HEK293T (cell line): Measurements from ENCODE around the gene GPD2.

Source experiments
- CTCF ChIA-PET: fragments of 350-600 bp; formaldehyde crosslinking; extraction: SDS; loops from one replicate; lab custom pipeline; 2021; ENCODE audit warnings: antibody characterized with exemption, inconsistent platforms; lab: Yijun Ruan, JAX
- POLR2A ChIA-PET: fragments of 350-600 bp; formaldehyde crosslinking; extraction: SDS; loops from one replicate; lab custom pipeline; 2020; ENCODE audit warnings: antibody characterized with exemption, inconsistent platforms; lab: Yijun Ruan, JAX
- DNase-seq: peaks from one replicate; pipeline ENCODE4 v3.0.0; 2012; ENCODE audit warnings: mixed read lengths; ENCODE audit errors: extremely low spot score
- ARNT ChIP-seq: fragments of 450-650 bp; IDR thresholded peaks from 2 replicates; pipeline ENCODE4 v1.6.1; 2017; ENCODE audit warnings: mild to moderate bottlenecking
- BHLHE40 ChIP-seq: fragments of 450-650 bp; IDR thresholded peaks from 2 replicates; pipeline ENCODE4 v1.6.1; 2016; ENCODE audit warnings: mild to moderate bottlenecking, moderate library complexity, borderline replicate concordance
- CTBP1 ChIP-seq: fragments of 450-650 bp; IDR thresholded peaks from 2 replicates; pipeline ENCODE4 v1.6.1; 2016; ENCODE audit warnings: borderline replicate concordance
- ELF4 ChIP-seq: fragments of 450-650 bp; IDR thresholded peaks from 2 replicates; pipeline ENCODE4 v1.6.1; 2017; ENCODE audit warnings: antibody characterized with exemption
- FOXA1 ChIP-seq: fragments of 450-650 bp; IDR thresholded peaks from 2 replicates; pipeline ENCODE4 v1.6.1; 2016; ENCODE audit warnings: mild to moderate bottlenecking
- FOXK2 ChIP-seq: fragments of 450-650 bp; IDR thresholded peaks from 2 replicates; pipeline ENCODE4 v1.6.1; 2016; ENCODE audit warnings: mild to moderate bottlenecking
- FOXM1 ChIP-seq: fragments of 450-650 bp; IDR thresholded peaks from 2 replicates; pipeline ENCODE4 v1.6.1; 2017; ENCODE audit warnings: mild to moderate bottlenecking, borderline replicate concordance
- HDGF ChIP-seq: fragments of 450-650 bp; IDR thresholded peaks from 2 replicates; pipeline ENCODE4 v1.6.1; 2017; ENCODE audit warnings: antibody characterized with exemption, borderline replicate concordance
- L3MBTL2 ChIP-seq: fragments of 450-650 bp; conservative IDR thresholded peaks from 2 replicates; pipeline ENCODE4 v1.6.1; 2016; ENCODE audit warnings: mild to moderate bottlenecking
- LEF1 ChIP-seq: fragments of 450-650 bp; IDR thresholded peaks from 2 replicates; pipeline ENCODE4 v1.6.1; 2017; ENCODE audit warnings: mild to moderate bottlenecking, borderline replicate concordance
- NFRKB ChIP-seq: fragments of 450-650 bp; IDR thresholded peaks from 2 replicates; pipeline ENCODE4 v1.6.1; 2016; ENCODE audit warnings: mild to moderate bottlenecking, moderate library complexity
- SP1 ChIP-seq: fragments of 450-650 bp; IDR thresholded peaks from 2 replicates; pipeline ENCODE4 v1.6.1; 2017
- SUZ12 ChIP-seq: fragments of 450-650 bp; IDR thresholded peaks from 2 replicates; pipeline ENCODE4 v1.6.1; 2016; ENCODE audit warnings: mild to moderate bottlenecking
- TARDBP ChIP-seq: fragments of 450-650 bp; IDR thresholded peaks from 2 replicates; pipeline ENCODE4 v1.6.1; 2016
- ZNF384 ChIP-seq: fragments of 450-650 bp; IDR thresholded peaks from 2 replicates; pipeline ENCODE4 v1.6.1; 2016
- TF ChIP-seq, protein P1 (sequence below): fragments of 450-650 bp; IDR thresholded peaks from 2 replicates; pipeline ENCODE4 v1.6.1; 2016

The GPD2 gene

DNA sequence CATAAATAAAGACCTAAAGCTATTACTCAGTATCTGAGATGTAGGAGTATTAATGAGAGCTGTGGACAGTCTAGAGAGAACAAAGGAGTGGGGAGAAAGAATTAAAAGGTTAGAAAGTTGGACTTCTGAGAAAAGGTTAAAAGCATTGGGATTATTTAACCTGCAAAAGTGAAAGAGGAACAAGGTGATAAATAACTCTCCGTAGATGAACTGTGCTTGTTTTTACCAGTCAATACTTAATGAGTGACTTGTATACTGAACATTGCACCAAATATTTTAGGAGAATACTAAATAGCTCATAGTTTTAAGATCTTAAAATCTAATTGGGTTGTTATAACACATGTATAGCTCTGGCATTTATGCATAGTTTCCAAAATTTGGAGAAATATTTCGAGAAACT is 137.5 kb downstream of the GPD2 start:
- no peak for DNase-seq
- POLR2A ChIA-PET, result no interaction called here
- CTCF ChIA-PET, result interaction anchor here (0.6 kb wide), 1 partner anchor 1204 kb away, joined by 4 read pairs; no protein-coding TSS in a partner anchor

GRCh38 chr2:156574112-156574511 is 137.9 kb downstream of the GPD2 start:
- CTCF ChIA-PET, result interaction anchor here (0.6 kb wide), 1 partner anchor 1204 kb away, joined by 4 read pairs; no protein-coding TSS in a partner anchor
- DNase-seq, result no peak
- TF ChIP-seq CTBP1, result no peak
- no peak for TF ChIP-seq ZNF384
- no peak for TF ChIP-seq BHLHE40
- no peak for TF ChIP-seq FOXM1
- no peak for TF ChIP-seq FOXA1
- TF ChIP-seq ELF4, result no peak
- TF ChIP-seq L3MBTL2, result no peak
- no peak for TF ChIP-seq SUZ12
- TF ChIP-seq FOXK2, result no peak
- TF ChIP-seq LEF1, result no peak
- TF ChIP-seq, protein P1, sequence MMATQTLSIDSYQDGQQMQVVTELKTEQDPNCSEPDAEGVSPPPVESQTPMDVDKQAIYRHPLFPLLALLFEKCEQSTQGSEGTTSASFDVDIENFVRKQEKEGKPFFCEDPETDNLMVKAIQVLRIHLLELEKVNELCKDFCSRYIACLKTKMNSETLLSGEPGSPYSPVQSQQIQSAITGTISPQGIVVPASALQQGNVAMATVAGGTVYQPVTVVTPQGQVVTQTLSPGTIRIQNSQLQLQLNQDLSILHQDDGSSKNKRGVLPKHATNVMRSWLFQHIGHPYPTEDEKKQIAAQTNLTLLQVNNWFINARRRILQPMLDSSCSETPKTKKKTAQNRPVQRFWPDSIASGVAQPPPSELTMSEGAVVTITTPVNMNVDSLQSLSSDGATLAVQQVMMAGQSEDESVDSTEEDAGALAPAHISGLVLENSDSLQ, result no peak
- POLR2A ChIA-PET, result no interaction called here

More for the DNA sequence above, 137.5 kb downstream of the GPD2 start:
- TF ChIP-seq FOXK2 (no peak), BHLHE40 (no peak), FOXM1 (no peak), SP1 (no peak), HDGF (no peak), NFRKB (no peak), SUZ12 (no peak), ARNT (no peak), ELF4 (no peak), TARDBP (no peak), CTBP1 (no peak), FOXA1 (no peak), ZNF384 (no peak)
- TF ChIP-seq, protein P1, result no peak

DNA sequence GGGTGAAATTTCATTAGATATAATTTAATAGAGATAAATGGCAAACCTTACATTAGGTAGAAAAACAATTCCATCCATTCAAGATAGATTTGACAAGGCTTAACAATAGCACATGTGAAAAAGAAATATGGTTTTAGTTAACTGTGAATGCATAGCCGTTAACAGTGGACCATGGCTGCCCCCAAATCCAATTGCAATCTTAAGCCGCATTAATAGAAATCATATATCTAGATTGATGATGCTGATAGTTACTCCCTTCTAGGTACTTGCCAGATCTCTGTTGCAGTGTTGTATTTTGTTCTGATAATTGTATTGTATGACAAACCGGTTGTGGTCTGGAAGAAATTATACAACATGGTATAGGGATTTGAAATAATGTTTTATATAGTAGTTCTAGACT is 139.8 kb downstream of the GPD2 start:
- DNase-seq, result no peak
- POLR2A ChIA-PET, result no interaction called here
- CTCF ChIA-PET, result no interaction called here
- TF ChIP-seq NFRKB, result no peak
- no peak for TF ChIP-seq BHLHE40
- no peak for TF ChIP-seq FOXA1
- TF ChIP-seq, protein P1, result no peak
- TF ChIP-seq FOXM1, result no peak
- no peak for TF ChIP-seq ZNF384
- TF ChIP-seq TARDBP, result no peak
- TF ChIP-seq L3MBTL2, result no peak
- no peak for TF ChIP-seq LEF1
- no peak for TF ChIP-seq ELF4
- TF ChIP-seq HDGF, result no peak

GRCh38 chr2:156580501-156580900 is 144.3 kb downstream of the GPD2 start:
- ChIA-PET CTCF (no interaction called here), POLR2A (no interaction called here)
- no peak for TF ChIP-seq TARDBP
- TF ChIP-seq FOXK2, result no peak
- TF ChIP-seq NFRKB, result no peak
- no peak for TF ChIP-seq SP1
- TF ChIP-seq BHLHE40, result no peak
- no peak for TF ChIP-seq ZNF384
- TF ChIP-seq HDGF, result no peak
- TF ChIP-seq LEF1, result no peak
- no peak for TF ChIP-seq CTBP1
- no peak for TF ChIP-seq FOXA1
- TF ChIP-seq SUZ12, result no peak
- TF ChIP-seq ARNT, result no peak
- no peak for TF ChIP-seq ELF4
- TF ChIP-seq, protein P1, result no peak
- TF ChIP-seq FOXM1, result no peak
- no peak for DNase-seq

DNA sequence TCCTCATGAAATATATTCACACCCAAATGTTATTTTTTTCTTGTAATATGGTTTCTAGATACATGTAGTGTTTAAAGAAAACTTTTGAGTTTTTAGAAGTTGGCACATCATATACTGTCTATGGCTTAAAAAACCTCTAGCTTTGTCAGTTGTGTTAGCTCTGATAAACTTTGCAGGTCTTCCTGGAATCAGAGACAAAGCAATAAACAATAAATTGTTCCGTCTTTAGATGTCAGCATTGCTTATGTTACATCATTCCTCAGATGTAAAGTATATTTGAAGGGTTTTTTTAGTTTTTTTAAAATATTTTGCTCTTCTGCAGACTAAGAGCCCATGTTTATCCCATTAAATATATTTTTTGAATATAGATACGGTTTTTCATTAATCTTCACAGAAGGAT is 145.1 kb downstream of the GPD2 start:
- no peak for TF ChIP-seq FOXA1
- no peak for TF ChIP-seq L3MBTL2
- no peak for TF ChIP-seq TARDBP
- no peak for TF ChIP-seq ZNF384
- TF ChIP-seq, protein P1, result no peak
- no peak for TF ChIP-seq FOXM1
- no peak for TF ChIP-seq LEF1
- TF ChIP-seq FOXK2, result no peak
- no peak for TF ChIP-seq ELF4
- no peak for TF ChIP-seq BHLHE40
- TF ChIP-seq NFRKB, result no peak
- TF ChIP-seq CTBP1, result no peak
- no peak for TF ChIP-seq SUZ12
- no peak for TF ChIP-seq ARNT
- no peak for TF ChIP-seq SP1
- TF ChIP-seq HDGF, result no peak
- ChIA-PET CTCF (no interaction called here), POLR2A (no interaction called here)
- no peak for DNase-seq
